Esophagus (tissue), 2 donors: ENCODE data around the gene TEX48. TPM values are rescaled to one million over a fixed set of nuclear protein-coding genes. Genes with fewer than 3 reads are reported as not detected.

Experiments used
- H3K27ac ChIP-seq, 2 donors: one replicate each; pipeline ENCODE4 v1.5.1; 2013; ENCODE audit warnings: low read depth in 2 of 2, mild to moderate bottlenecking in 2 of 2, inconsistent platforms in 1 of 2, low read length in 1 of 2, moderate library complexity in 1 of 2
- H3K27me3 ChIP-seq, 2 donors: one replicate each; pipeline ENCODE4 v1.6.1; 2013; ENCODE audit warnings: low read length in 2 of 2, control low read depth in 1 of 2, mild to moderate bottlenecking in 1 of 2; ENCODE audit not compliant: insufficient read depth in 2 of 2, control insufficient read depth in 1 of 2
- H3K36me3 ChIP-seq, 2 donors: one replicate each; pipeline ENCODE4 v1.6.1; 2013; ENCODE audit warnings: low read length in 1 of 2; ENCODE audit not compliant: control insufficient read depth in 2 of 2, insufficient read depth in 2 of 2
- H3K4me1 ChIP-seq, 2 donors: one replicate each; pipeline ENCODE4 v1.6.1; 2013; ENCODE audit warnings: low read length in 1 of 2; ENCODE audit not compliant: control insufficient read depth in 2 of 2, insufficient read depth in 2 of 2
- H3K4me3 ChIP-seq, 2 donors: one replicate each; pipeline ENCODE4 v1.5.1; 2013; ENCODE audit warnings: low read length in 2 of 2, mild to moderate bottlenecking in 2 of 2, low read depth in 1 of 2, moderate library complexity in 1 of 2
- H3K9me3 ChIP-seq, 2 donors: one replicate each; pipeline ENCODE4 v1.6.1; 2013; ENCODE audit warnings: mild to moderate bottlenecking in 2 of 2, low read depth in 1 of 2, low read length in 1 of 2, moderate library complexity in 1 of 2; ENCODE audit not compliant: control insufficient read depth in 2 of 2, insufficient read depth in 1 of 2
- WGBS, 2 donors: extraction: QIAGEN DNeasy Blood & Tissue Kit; methylation state at CpG; one replicate each; pipeline ENCODE4 v1.1.7; 2013; 5-methylcytosine and 5-hydroxymethylcytosine counted together
- polyA plus RNA-seq, 2 donors: library from polyadenylated mRNA; stranded (reverse); fragments of 200-250 nt; gene quantifications; one replicate each; pipeline ENCODE4 v1.2.3, GENCODE V29; 2013
- donor health status: healthy with polysubstance abuse.
- donor health status: Bipolar disorder and iron deficiency.

The TEX48 gene
- polyA plus RNA-seq, 2 donors: not detected

DNA sequence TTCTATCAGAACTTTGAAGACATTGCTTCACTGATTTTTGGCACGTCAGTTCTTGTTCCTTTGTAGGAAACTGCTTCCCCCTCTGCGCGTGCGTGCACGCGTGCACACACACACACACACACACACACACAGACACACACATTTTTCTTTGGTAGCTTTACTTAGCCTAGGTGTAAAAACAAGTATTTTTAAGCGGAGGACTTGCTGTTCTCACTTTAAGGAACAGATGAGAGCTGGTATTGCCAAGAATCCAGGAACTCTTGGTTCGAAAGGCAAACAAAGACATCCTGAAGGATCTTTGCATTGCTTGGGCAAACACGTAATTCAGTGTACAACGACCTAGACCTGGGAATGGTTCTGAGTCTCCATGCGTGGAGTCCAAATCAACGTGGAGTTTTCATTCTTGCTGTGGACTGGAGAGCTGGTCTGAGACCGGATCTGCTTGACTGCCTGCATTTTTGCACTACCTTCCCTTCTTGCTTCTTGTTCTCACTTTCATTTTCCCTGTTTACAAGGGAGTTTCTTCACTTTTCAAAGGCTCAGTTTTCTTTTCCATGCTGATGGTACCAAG lies 62.7 kb downstream of the TEX48 start:
- Histone ChIP-seq H3K36me3 (no peaks in the 10 kb centered on the region), H3K9me3 (no peaks in the 10 kb centered on the region), H3K4me1 (no peaks in the 10 kb centered on the region), H3K4me3 (peak overlapping the region in 1 of 2 donors; percentile 23), H3K27me3 (no peaks in the 10 kb centered on the region), H3K27ac (peak overlapping the region; percentile 14 to 26)
- 41 to 64% methylated on average over 13 of the region's 13 CpGs for WGBS, 2 donors

DNA sequence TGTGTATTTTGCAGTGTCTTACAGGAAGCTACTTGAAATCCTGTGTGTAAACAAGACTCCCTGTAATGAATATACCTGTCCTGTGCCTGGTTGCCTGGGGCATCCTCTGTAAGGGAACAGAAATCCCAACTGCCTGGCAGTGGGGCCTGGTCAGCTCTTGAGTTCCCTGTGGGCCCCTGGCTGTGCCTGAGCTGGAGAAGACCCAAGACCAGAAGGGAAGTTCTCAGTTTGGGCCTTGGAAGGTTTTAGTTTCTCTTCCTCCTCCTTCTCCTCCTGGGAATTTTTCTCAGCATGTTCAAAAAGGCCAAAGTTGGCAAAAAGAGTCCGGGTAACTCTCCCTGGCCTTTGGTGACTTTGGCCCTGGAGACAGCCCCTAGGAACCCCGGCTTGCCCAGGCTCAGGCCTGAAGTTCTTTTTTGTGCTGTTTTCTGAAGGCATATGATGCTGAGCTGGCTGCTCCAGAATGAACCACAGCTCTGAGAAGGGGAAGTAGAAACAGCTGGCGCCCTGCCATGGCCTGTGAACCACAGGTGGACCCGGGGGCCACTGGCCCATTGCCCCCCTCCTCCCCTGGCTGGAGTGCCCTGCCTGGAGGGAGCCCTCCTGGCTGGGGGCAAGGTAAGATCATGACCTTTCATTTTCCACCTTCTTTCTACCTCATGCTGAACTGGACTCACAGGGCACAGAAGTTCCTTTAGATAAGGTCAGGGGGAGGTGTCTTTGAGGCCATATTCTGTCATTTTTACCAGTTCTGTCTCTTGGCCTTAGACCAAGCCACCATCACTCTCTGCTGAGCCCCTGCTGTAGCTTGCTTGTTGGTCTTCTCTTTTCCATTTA lies 65.1 kb downstream of the TEX48 start:
- 34 to 51% methylated on average over 4 of the region's 4 CpGs for WGBS, 2 donors
- Histone ChIP-seq H3K4me1 (peaks cover 6 to 9% of the 10 kb centered on the region in 2 donors), H3K27ac (no peak overlapping the region)

More for the DNA sequence above, 65.1 kb downstream of the TEX48 start:
- Histone ChIP-seq H3K4me3 (no peak overlapping the region), H3K9me3 (no peaks in the 10 kb centered on the region), H3K36me3 (no peaks in the 10 kb centered on the region), H3K27me3 (no peaks in the 10 kb centered on the region)

Other genes starting within 250 kb of the TEX48 start
- gene WHRN, start 176.7 kb downstream of the TEX48 start, polyA plus RNA-seq: 1 to 10 TPM; 3.4 to 7.6 TPM
- gene ATP6V1G1, start 94.4 kb downstream of the TEX48 start, polyA plus RNA-seq: 100 to 1,000 TPM; 127 to 145 TPM
- 1 to 10 TPM; 1.6 to 2.5 TPM for gene TMEM268, start 70.9 kb downstream of the TEX48 start, polyA plus RNA-seq
- not detected for gene TEX53, start 24.4 kb downstream of the TEX48 start, polyA plus RNA-seq
- gene TNFSF15, start 123.8 kb upstream of the TEX48 start, polyA plus RNA-seq: under 1 TPM; 0.75 to 0.79 TPM
- under 1 TPM; 0.18 to 0.47 TPM for gene TNFSF8, start 248.4 kb upstream of the TEX48 start, polyA plus RNA-seq